ENCODE data around the gene BCAS4.

- no peak for TF ChIP-seq EZH2 (IDR thresholded peaks at IDR 0.05; ENCODE audit: borderline replicate concordance, low read depth, low read length, severe bottlenecking)
- TF ChIP-seq CTCF (IDR thresholded peaks at IDR 0.05; ENCODE audit: borderline replicate concordance, extremely low read depth, low read length, poor library complexity, severe bottlenecking), result no peak
Observed at GRCh38 chr20:50750145-50750671, 44.7 kb upstream of the BCAS4 start.

Data from DND-41 (cell line).